SK-N-SH treated with all-trans-retinoic acid at 6 μM for 48 hours (cell line): ENCODE data around the gene LZTR1.

Experiments used
- ATAC-seq: fragments of 200-7000 bp; cut with Tn5 transposase; 3 replicates; pipeline ENCODE4 v1.9.1; 2020; ENCODE audit warnings: mild to moderate bottlenecking, moderate library complexity
- CREB5 ChIP-seq: fragments of 250-450 bp; sonication (Bioruptor Pico); IDR thresholded peaks from 2 replicates; pipeline ENCODE4 v1.5.1; 2020; ENCODE audit warnings: low read depth, mild to moderate bottlenecking, moderate library complexity
- CSDC2 ChIP-seq: fragments of 250-450 bp; sonication (Bioruptor Pico); IDR thresholded peaks from 2 replicates; pipeline ENCODE4 v1.5.0; 2020; ENCODE audit warnings: mild to moderate bottlenecking, moderate library complexity
- CSRNP3 ChIP-seq: fragments of 250-450 bp; sonication (Bioruptor Pico); IDR thresholded peaks from 2 replicates; pipeline ENCODE4 v1.5.1; 2021; ENCODE audit warnings: mild to moderate bottlenecking, moderate library complexity
- ESRRG ChIP-seq: fragments of 250-450 bp; sonication (Bioruptor Pico); IDR thresholded peaks from 2 replicates; pipeline ENCODE4 v1.6.1; 2021; ENCODE audit warnings: mild to moderate bottlenecking
- GLIS3 ChIP-seq: fragments of 250-450 bp; sonication (Bioruptor Pico); IDR thresholded peaks from 2 replicates; pipeline ENCODE4 v1.5.0; 2020; ENCODE audit warnings: mild to moderate bottlenecking, moderate library complexity
- ISL1 ChIP-seq: fragments of 250-450 bp; sonication (Bioruptor Pico); IDR thresholded peaks from 2 replicates; pipeline ENCODE4 v2.1.2; 2022; ENCODE audit warnings: mild to moderate bottlenecking, moderate library complexity
- OSR1 ChIP-seq: fragments of 250-450 bp; sonication (Bioruptor Pico); IDR thresholded peaks from 2 replicates; pipeline ENCODE4 v1.8.0; 2022; ENCODE audit warnings: moderate library complexity, mild to moderate bottlenecking, inconsistent platforms
- PATZ1 ChIP-seq: fragments of 250-450 bp; sonication (Bioruptor Pico); IDR thresholded peaks from 2 replicates; pipeline ENCODE4 v1.8.0; 2020; ENCODE audit warnings: mild to moderate bottlenecking, moderate library complexity, borderline replicate concordance
- POU6F1 ChIP-seq: fragments of 250-450 bp; sonication (Bioruptor Pico); IDR thresholded peaks from 2 replicates; pipeline ENCODE4 v1.8.0; 2021; ENCODE audit warnings: low read depth, mild to moderate bottlenecking, moderate library complexity, borderline replicate concordance
- PPARA ChIP-seq: fragments of 250-450 bp; sonication (Bioruptor Pico); IDR thresholded peaks from 2 replicates; pipeline ENCODE4 v1.5.0; 2020; ENCODE audit warnings: mild to moderate bottlenecking, borderline replicate concordance
- RARB ChIP-seq: fragments of 250-450 bp; sonication (Bioruptor Pico); IDR thresholded peaks from 2 replicates; pipeline ENCODE4 v1.8.0; 2021; ENCODE audit warnings: mild to moderate bottlenecking, moderate library complexity
- TCF4 ChIP-seq: fragments of 250-450 bp; sonication (Bioruptor Pico); IDR thresholded peaks from 2 replicates; pipeline ENCODE4 v1.8.0; 2021; ENCODE audit warnings: mild to moderate bottlenecking, moderate library complexity, borderline replicate concordance
- TOX ChIP-seq: fragments of 250-450 bp; sonication (Bioruptor Pico); IDR thresholded peaks from 2 replicates; pipeline ENCODE4 v1.8.0; 2021; ENCODE audit warnings: mild to moderate bottlenecking, moderate library complexity, borderline replicate concordance
- TSHZ2 ChIP-seq: fragments of 250-450 bp; sonication (Bioruptor Pico); IDR thresholded peaks from 2 replicates; pipeline ENCODE4 v1.5.0; 2020; ENCODE audit warnings: mild to moderate bottlenecking, moderate library complexity
- ZC3H10 ChIP-seq: fragments of 250-450 bp; sonication (Bioruptor Pico); IDR thresholded peaks from 2 replicates; pipeline ENCODE4 v1.5.1; 2021; ENCODE audit warnings: mild to moderate bottlenecking, moderate library complexity
- ZFP3 ChIP-seq: fragments of 250-450 bp; sonication (Bioruptor Pico); IDR thresholded peaks from 2 replicates; pipeline ENCODE4 v1.5.0; 2020; ENCODE audit warnings: mild to moderate bottlenecking, moderate library complexity
- ZFP30 ChIP-seq: fragments of 450-650 bp; formaldehyde crosslinking; IDR thresholded peaks from 2 replicates; pipeline ENCODE4 v1.5.0; 2022; ENCODE audit warnings: mild to moderate bottlenecking, moderate library complexity
- ZNF565 ChIP-seq: fragments of 450-650 bp; formaldehyde crosslinking; conservative IDR thresholded peaks from 2 replicates; pipeline ENCODE4 v1.5.0; 2020; ENCODE audit warnings: low read depth, mild to moderate bottlenecking, moderate library complexity
- ZNF70 ChIP-seq: fragments of 450-650 bp; formaldehyde crosslinking; IDR thresholded peaks from 2 replicates; pipeline ENCODE4 v1.5.0; 2020; ENCODE audit warnings: mild to moderate bottlenecking, moderate library complexity
- ZNF8 ChIP-seq: fragments of 450-650 bp; formaldehyde crosslinking; IDR thresholded peaks from 2 replicates; pipeline ENCODE4 v1.5.0; 2020; ENCODE audit warnings: mild to moderate bottlenecking, moderate library complexity

LZTR1 gene

GRCh38 chr22:20976291-20976877 lies 5.7 kb upstream of the LZTR1 start (continued):
- TF ChIP-seq TCF4 (CRISPR knock-in tag) = no peak
- no peak for TF ChIP-seq ZNF8 (CRISPR knock-in tag)
- no peak for TF ChIP-seq CREB5 (CRISPR knock-in tag)

GRCh38 chr22:20977019-20977418 lies 5.1 kb upstream of the LZTR1 start:
- no peak for ATAC-seq
- TF ChIP-seq ZFP30 = no peak

- TF ChIP-seq TSHZ2 (no peak), RARB (CRISPR knock-in tag) (no peak), ESRRG (CRISPR knock-in tag) (no peak), ZNF8 (CRISPR knock-in tag) (no peak), ZC3H10 (no peak), POU6F1 (CRISPR knock-in tag) (no peak), ISL1 (CRISPR knock-in tag) (no peak)
- ATAC-seq = no peak
Measured at GRCh38 chr22:20977516-20978170, 4.5 kb upstream of the LZTR1 start.

GRCh38 chr22:20978419-20978818 lies 3.7 kb upstream of the LZTR1 start:
- ATAC-seq = no peak
- no peak for TF ChIP-seq ZC3H10
- TF ChIP-seq PPARA (CRISPR knock-in tag) = no peak
- no peak for TF ChIP-seq ISL1 (CRISPR knock-in tag)
- no peak for TF ChIP-seq GLIS3 (CRISPR knock-in tag)
- no peak for TF ChIP-seq CSDC2 (CRISPR knock-in tag)
- no peak for TF ChIP-seq CREB5 (CRISPR knock-in tag)
- no peak for TF ChIP-seq ESRRG (CRISPR knock-in tag)

GRCh38 chr22:20979243-20979809 lies 2.8 kb upstream of the LZTR1 start:
- no peak for ATAC-seq
- TF ChIP-seq ZC3H10 (no peak), ZNF70 (CRISPR knock-in tag) (no peak), TSHZ2 (no peak), CSRNP3 (no peak), RARB (CRISPR knock-in tag) (no peak), PATZ1 (no peak), CSDC2 (CRISPR knock-in tag) (no peak), TOX (no peak), ZNF565 (no peak), ZNF8 (CRISPR knock-in tag) (no peak), OSR1 (CRISPR knock-in tag) (no peak), ESRRG (CRISPR knock-in tag) (no peak), ZFP3 (CRISPR knock-in tag) (no peak)
